SKM-1 treated with dmso at 0.1 percent for 144 hours (cell line): ENCODE measurements around the gene E4F1.

ENCODE experiments used
- DNase-seq: peaks from one replicate; lab custom pipeline; 2025; ENCODE audit not compliant: unreplicated experiment; lab: John Stamatoyannopoulos, UW

The E4F1 gene, protein sequence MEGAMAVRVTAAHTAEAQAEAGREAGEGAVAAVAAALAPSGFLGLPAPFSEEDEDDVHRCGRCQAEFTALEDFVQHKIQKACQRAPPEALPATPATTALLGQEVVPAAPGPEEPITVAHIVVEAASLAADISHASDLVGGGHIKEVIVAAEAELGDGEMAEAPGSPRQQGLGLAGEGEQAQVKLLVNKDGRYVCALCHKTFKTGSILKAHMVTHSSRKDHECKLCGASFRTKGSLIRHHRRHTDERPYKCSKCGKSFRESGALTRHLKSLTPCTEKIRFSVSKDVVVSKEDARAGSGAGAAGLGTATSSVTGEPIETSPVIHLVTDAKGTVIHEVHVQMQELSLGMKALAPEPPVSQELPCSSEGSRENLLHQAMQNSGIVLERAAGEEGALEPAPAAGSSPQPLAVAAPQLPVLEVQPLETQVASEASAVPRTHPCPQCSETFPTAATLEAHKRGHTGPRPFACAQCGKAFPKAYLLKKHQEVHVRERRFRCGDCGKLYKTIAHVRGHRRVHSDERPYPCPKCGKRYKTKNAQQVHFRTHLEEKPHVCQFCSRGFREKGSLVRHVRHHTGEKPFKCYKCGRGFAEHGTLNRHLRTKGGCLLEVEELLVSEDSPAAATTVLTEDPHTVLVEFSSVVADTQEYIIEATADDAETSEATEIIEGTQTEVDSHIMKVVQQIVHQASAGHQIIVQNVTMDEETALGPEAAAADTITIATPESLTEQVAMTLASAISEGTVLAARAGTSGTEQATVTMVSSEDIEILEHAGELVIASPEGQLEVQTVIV

GRCh38 chr16:2223221-2223941 is at the start of gene E4F1:
E4F1 (plus strand) TSS chr16:2223591; CDS start chr16:2223614, 23 bp downstream.
- peak; percentile 98 for DNase-seq

DNA sequence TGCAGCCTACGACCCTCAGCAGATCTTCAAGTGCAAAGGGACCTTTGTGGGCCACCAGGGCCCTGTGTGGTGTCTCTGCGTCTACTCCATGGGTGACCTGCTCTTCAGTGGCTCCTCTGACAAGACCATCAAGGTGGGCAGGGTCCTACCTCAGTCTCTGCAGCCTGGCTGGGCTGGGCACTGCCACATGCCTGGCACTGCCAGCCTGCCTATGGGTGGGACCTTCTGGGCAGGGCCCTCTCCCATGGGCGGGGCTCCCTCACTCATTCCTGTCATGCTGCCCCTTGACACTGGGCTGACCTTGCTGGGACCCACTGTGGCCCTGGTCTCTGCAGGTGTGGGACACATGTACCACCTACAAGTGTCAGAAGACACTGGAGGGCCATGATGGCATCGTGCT is 49.5 kb upstream of the E4F1 start:
- no peak for DNase-seq

GRCh38 chr16:2174396-2175131 is 48.8 kb upstream of the E4F1 start:
- DNase-seq: no peak

DNA sequence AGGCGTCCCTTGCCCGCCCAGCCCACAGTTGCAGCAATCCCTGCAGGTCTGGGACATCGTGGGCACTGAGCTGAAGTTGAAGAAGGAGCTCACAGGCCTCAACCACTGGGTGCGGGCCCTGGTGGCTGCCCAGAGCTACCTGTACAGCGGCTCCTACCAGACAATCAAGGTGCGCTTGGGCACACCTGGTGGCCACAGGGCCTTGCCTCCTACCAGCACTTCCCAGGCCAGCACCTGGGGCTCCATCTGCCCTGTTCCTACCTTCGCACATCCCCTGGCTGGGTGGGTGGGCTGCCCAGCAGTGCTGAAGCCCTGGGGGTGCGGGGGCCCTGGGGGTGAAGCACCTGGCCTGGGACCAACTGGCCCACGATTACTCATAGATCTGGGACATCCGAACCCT is 47.9 kb upstream of the E4F1 start:
- DNase-seq: no peak

DNA sequence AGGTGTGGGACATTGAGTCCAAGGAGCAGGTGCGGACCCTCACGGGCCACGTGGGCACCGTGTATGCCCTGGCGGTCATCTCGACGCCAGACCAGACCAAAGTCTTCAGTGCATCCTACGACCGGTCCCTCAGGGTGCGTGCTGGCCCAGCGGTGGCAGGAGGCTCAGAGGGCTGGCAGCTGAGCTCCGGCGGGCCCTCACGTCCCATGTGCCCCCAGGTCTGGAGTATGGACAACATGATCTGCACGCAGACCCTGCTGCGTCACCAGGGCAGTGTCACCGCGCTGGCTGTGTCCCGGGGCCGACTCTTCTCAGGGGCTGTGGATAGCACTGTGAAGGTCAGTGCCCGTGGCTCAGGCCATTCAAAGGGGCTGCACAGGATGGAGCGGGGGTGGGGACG is 47.3 kb upstream of the E4F1 start:
- DNase-seq: no peak

DNA sequence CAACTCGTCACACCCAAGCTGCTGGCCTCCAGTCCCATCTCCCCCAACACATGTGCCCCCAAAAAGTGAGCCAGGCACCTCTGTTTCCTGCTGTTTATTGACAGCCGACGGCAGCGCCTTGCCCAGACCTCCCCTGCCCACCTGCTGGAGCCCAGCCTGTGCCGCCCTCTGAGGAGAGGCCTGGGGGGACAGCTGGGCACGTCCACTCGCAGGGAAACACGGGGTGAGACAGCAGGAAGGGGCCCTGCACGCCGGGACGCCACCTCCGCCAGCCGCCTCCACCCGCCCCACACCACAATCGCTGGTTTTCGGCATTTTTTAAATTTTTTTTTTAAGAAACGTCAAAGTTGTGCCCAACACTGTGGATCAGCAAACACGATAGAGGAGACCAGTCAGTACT is 46.3 kb upstream of the E4F1 start:
- no peak for DNase-seq

GRCh38 chr16:2177561-2177960 is 45.8 kb upstream of the E4F1 start:
- DNase-seq: no peak

DNA sequence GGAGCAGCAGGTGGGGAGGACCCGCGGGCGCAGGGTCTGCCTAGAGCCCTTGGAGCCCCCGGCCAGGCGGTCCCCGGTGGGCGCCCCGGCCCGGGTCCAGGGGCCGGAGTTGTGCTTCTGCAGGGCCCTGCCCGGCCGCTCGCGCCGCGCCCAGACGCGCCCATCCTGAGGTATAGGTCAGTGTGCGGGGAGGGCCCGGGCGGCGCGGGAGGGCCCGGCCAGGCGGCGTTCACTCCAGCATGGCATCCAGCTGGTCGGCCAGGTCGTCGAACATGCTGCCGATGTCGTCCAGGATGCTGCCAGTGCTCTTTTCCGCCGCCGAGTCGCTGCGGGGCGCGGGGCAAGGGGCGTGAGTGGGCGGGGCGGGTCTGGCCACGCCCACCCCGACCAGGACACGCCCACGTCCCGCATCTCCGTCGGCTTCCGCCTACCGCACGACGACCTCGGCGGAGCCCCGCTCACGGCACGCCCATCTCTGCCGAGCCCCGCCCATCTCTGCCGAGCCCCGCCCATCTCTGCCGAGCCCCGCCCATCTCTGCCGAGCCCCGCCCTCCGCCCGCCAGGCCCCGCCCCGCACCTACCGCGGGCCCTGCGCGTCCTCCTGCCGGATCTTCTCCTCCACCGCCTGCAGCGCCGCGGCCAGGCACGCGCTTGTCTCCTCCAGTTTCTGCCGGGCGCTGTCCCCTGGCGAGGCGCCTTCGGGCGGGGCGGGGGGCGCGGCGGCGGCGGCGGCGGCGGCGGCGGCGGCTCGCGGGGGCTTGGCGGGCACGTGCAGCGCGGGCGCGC is 44.9 kb upstream of the E4F1 start:
- no peak for DNase-seq

- DNase-seq: no peak
Measured at GRCh38 chr16:2179107-2179501, 44.3 kb upstream of the E4F1 start.

DNA sequence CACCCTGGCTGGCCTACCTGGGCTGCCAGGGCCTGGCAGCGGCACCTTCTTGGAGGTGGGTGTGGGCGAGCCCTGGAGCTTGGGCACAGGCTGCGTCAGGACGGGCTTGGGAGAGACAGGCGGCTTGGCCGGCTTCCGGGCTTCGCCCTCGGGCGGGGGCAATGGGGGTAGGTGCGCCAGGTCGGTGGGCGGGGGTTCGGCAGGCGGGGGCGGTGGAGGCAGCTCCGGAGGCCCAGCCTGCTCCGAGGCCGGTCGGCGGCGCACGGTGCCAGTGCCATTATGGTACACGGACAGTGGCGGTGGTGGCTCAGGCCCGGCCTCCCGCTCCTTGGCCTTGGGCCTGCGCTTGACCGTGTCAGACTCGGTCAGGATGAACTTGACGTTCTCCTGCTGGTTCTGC is 43.8 kb upstream of the E4F1 start:
- DNase-seq: no peak

- no peak for DNase-seq
Measured at GRCh38 chr16:2180461-2180860, 42.9 kb upstream of the E4F1 start.

GRCh38 chr16:2180962-2181923 is 42.1 kb upstream of the E4F1 start:
- DNase-seq: no peak

- DNase-seq: no peak
Measured at GRCh38 chr16:2181952-2182351, 41.4 kb upstream of the E4F1 start.

DNA sequence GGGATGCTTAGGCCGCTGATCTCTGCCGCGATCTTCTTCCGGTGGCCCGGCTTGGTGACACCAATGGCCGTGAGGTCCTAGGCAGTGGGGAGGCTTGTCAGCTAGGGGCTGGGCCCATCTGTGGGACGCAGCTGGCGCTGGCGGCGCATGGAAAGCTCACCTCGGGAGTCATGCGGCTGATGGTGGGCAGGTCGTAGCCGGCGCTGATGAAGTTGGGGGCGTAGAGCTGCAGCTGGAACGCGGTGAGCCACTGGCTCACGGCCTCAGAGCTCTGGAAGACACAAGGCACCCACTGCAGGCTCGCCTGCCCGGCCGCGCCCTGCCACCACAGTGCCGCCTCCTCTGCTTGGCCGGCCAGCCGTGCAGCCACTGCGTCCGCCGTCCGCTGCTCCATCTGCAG is 39.7 kb upstream of the E4F1 start:
- no peak for DNase-seq

DNA sequence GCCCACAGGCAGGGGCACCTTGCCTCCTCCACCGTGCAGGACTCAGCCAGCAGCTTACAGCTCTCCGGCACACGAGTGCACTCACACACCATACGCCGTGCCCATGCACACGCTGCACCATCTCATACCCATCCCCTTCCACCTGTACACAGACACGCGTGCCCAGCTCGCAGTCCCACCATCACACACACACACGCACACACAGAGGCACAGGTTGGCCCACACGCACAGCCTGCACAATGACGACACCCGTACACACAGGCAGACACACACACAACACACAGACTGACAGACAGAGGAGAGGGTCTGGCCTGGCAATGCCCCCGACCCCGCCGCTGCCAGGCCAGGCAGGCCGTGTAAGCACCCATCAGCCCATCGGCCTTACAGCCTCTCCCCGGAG is 39.0 kb upstream of the E4F1 start:
- no peak for DNase-seq

DNA sequence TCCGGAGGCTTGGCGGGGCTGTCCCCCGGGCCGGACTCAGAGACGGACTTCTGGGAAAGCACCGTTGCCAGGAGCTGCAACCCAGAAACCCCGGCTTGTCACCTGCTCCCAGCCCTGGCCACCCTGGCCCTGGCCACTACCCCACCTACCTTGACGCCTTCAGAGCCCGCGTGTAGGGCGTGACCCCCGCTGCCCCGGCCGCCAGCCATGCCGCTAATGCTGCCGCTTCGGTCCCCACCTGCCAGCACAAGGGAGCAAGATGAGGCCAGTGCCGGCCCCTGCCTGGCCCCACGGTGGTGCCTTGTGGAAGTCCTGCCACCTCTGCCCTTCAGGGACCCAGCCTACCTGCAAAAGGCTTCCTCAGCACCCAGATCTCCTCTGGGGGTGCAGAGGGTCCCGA is 38.4 kb upstream of the E4F1 start:
- no peak for DNase-seq

DNA sequence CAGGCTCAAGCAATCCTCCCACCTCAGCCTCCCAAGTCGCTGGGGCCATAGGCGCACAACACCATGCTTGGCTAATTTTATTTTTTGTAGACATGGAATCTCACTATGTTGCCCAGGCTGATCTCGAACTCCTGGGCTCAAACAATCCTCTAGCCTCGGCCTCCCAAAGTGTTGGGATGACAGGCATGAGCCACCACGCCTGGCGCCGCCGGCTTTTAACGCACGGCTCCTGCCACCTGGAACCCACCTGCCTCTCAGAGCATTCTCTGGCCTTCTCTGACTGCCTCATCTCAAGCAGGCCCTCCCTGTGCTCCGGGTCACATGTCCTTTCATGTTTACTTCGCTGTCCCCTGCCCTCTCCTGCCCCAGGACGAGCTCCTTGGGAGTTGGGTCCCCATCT is 37.3 kb upstream of the E4F1 start:
- no peak for DNase-seq

DNA sequence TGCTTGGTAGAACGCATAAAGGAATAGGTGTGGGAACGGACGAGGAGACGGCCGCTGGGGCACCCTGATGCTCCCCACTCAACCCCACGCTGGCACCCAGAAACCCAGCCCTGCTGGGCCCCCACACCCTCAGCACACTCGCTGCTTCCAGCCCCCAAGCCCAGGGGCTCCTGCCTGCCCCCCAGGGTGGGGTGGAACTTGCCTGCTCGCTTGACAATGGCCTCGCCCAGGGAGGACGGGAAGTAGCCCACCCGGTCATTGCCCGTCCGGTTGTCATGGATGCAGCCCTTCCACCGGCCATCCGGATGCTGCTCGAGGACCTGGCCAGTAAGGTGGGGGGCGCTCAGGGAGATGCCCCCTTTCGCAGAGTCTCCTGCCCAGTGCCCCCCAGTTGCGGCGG is 36.9 kb upstream of the E4F1 start:
- no peak for DNase-seq

- no peak for DNase-seq
Measured at GRCh38 chr16:2187212-2187611, 36.2 kb upstream of the E4F1 start.
